Astrocyte (in vitro differentiated cells and primary cell): ENCODE results near the gene TXLNG.

Experiments
- EZH2 ChIP-seq: IDR thresholded peaks from 2 replicates; pipeline ENCODE4 v1.6.1; 2012; ENCODE audit warnings: mild to moderate bottlenecking, low read length, inconsistent platforms; ENCODE audit not compliant: insufficient read depth
- TF ChIP-seq, protein P1 (sequence below): IDR thresholded peaks from 2 replicates; pipeline ENCODE4 v1.5.1; 2011; ENCODE audit warnings: low read depth, mild to moderate bottlenecking, inconsistent platforms, low read length, moderate library complexity; ENCODE audit not compliant: insufficient read depth

DNA sequence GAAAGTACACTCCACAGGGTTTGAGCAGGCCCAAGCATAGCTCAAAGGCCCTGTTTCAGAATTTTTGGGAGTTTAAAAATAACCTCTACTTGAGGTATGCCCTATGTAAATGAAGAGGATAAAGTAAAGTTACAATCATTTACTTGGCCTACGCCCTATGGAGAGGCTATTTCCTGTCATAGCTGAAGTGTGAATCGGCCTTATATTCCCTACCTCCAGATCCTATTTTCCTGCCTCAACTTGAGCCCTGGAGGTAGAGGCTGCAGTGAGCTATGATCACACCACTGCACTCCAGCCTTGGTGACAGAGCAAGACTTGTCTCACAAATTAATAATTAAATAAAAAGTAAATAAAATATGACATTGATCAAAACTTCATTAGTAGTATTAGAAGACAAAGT, 11.5 kb upstream of the TXLNG start:
- no peak for TF ChIP-seq EZH2
- TF ChIP-seq, protein P1, sequence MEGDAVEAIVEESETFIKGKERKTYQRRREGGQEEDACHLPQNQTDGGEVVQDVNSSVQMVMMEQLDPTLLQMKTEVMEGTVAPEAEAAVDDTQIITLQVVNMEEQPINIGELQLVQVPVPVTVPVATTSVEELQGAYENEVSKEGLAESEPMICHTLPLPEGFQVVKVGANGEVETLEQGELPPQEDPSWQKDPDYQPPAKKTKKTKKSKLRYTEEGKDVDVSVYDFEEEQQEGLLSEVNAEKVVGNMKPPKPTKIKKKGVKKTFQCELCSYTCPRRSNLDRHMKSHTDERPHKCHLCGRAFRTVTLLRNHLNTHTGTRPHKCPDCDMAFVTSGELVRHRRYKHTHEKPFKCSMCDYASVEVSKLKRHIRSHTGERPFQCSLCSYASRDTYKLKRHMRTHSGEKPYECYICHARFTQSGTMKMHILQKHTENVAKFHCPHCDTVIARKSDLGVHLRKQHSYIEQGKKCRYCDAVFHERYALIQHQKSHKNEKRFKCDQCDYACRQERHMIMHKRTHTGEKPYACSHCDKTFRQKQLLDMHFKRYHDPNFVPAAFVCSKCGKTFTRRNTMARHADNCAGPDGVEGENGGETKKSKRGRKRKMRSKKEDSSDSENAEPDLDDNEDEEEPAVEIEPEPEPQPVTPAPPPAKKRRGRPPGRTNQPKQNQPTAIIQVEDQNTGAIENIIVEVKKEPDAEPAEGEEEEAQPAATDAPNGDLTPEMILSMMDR = no peak
